ENCODE data around the gene IGSF3. TPM values are rescaled to one million over a fixed set of nuclear protein-coding genes. Genes with fewer than 3 reads are reported as not detected.

The IGSF3 gene
- total and polyA plus RNA-seq, 2 experiments from 2014 or later = 7.3 to 37.8 TPM

GRCh38 chr1:116579259-116579875 is 88.2 kb downstream of the IGSF3 start:
- no peak overlapping the region for H3K4me3 Mint-ChIP-seq
- H3K9me2 ChIP-seq (ENCODE audit: insufficient read depth) = no peaks in the 10 kb centered on the region
- peaks cover 5% of the 10 kb centered on the region; the same call in 2 of the 3 replicates for H3K4me1 Mint-ChIP-seq
- no peak overlapping the region for H3K27ac Mint-ChIP-seq
- 0 out of 2 replicates have a peak, but pooled peaks cover 4% of the 10 kb centered on the region for H3K4me1 ChIP-seq (ENCODE audit: insufficient read depth)
- no peaks in the 10 kb centered on the region for H3K27me3 ChIP-seq (ENCODE audit: insufficient read depth)
- peaks cover 2% of the 10 kb centered on the region for H3K27me3 Mint-ChIP-seq (ENCODE audit: insufficient read depth, low read depth, poor library complexity)
- no peak overlapping the region for H3K27ac ChIP-seq (ENCODE audit: low read depth)
- H4K20me1 ChIP-seq (replicated peaks; ENCODE audit: insufficient read depth) = no peaks in the 10 kb centered on the region; the same call in 1 of the 2 replicates
- H3K4me2 ChIP-seq = no peak overlapping the region
- H3K36me3 ChIP-seq (ENCODE audit: insufficient read depth) = 0 out of 2 replicates have a peak, but pooled peaks cover 6% of the 10 kb centered on the region
- no peaks in the 10 kb centered on the region for H3K79me2 ChIP-seq (replicated peaks; ENCODE audit: insufficient read depth)
- no peaks in the 10 kb centered on the region for H3F3A ChIP-seq (replicated peaks; ENCODE audit: low read depth)
- TF ChIP-seq EZH2phosphoT487 (IDR thresholded peaks at IDR 0.05; ENCODE audit: unreplicated experiment) (no peak), JUNB (IDR thresholded peaks at IDR 0.05; ENCODE audit: unreplicated experiment) (no peak), STAT1 (IDR thresholded peaks at IDR 0.05; ENCODE audit: unreplicated experiment) (no peak), POLR2AphosphoS5 (IDR thresholded peaks at IDR 0.05; ENCODE audit: low read depth) (no peak), CREB1 (CRISPR knock-in tag; IDR thresholded peaks at IDR 0.05; ENCODE audit: low read depth) (no peak), ZNF331 (CRISPR knock-in tag; IDR thresholded peaks at IDR 0.05; ENCODE audit: low read depth) (no peak), REST (IDR thresholded peaks at IDR 0.05; ENCODE audit: unreplicated experiment) (no peak), ZNF114 (CRISPR knock-in tag; IDR thresholded peaks at IDR 0.05) (no peak), NANOG (IDR thresholded peaks at IDR 0.05; ENCODE audit: borderline replicate concordance) (no peak), EZH2 (IDR thresholded peaks at IDR 0.05; ENCODE audit: low read depth, unreplicated experiment) (no peak), CTCF (conservative IDR thresholded peaks at IDR 0.05; ENCODE audit: low read depth in 2 of 2) (no peak)
- TF ChIP-seq, protein P1, sequence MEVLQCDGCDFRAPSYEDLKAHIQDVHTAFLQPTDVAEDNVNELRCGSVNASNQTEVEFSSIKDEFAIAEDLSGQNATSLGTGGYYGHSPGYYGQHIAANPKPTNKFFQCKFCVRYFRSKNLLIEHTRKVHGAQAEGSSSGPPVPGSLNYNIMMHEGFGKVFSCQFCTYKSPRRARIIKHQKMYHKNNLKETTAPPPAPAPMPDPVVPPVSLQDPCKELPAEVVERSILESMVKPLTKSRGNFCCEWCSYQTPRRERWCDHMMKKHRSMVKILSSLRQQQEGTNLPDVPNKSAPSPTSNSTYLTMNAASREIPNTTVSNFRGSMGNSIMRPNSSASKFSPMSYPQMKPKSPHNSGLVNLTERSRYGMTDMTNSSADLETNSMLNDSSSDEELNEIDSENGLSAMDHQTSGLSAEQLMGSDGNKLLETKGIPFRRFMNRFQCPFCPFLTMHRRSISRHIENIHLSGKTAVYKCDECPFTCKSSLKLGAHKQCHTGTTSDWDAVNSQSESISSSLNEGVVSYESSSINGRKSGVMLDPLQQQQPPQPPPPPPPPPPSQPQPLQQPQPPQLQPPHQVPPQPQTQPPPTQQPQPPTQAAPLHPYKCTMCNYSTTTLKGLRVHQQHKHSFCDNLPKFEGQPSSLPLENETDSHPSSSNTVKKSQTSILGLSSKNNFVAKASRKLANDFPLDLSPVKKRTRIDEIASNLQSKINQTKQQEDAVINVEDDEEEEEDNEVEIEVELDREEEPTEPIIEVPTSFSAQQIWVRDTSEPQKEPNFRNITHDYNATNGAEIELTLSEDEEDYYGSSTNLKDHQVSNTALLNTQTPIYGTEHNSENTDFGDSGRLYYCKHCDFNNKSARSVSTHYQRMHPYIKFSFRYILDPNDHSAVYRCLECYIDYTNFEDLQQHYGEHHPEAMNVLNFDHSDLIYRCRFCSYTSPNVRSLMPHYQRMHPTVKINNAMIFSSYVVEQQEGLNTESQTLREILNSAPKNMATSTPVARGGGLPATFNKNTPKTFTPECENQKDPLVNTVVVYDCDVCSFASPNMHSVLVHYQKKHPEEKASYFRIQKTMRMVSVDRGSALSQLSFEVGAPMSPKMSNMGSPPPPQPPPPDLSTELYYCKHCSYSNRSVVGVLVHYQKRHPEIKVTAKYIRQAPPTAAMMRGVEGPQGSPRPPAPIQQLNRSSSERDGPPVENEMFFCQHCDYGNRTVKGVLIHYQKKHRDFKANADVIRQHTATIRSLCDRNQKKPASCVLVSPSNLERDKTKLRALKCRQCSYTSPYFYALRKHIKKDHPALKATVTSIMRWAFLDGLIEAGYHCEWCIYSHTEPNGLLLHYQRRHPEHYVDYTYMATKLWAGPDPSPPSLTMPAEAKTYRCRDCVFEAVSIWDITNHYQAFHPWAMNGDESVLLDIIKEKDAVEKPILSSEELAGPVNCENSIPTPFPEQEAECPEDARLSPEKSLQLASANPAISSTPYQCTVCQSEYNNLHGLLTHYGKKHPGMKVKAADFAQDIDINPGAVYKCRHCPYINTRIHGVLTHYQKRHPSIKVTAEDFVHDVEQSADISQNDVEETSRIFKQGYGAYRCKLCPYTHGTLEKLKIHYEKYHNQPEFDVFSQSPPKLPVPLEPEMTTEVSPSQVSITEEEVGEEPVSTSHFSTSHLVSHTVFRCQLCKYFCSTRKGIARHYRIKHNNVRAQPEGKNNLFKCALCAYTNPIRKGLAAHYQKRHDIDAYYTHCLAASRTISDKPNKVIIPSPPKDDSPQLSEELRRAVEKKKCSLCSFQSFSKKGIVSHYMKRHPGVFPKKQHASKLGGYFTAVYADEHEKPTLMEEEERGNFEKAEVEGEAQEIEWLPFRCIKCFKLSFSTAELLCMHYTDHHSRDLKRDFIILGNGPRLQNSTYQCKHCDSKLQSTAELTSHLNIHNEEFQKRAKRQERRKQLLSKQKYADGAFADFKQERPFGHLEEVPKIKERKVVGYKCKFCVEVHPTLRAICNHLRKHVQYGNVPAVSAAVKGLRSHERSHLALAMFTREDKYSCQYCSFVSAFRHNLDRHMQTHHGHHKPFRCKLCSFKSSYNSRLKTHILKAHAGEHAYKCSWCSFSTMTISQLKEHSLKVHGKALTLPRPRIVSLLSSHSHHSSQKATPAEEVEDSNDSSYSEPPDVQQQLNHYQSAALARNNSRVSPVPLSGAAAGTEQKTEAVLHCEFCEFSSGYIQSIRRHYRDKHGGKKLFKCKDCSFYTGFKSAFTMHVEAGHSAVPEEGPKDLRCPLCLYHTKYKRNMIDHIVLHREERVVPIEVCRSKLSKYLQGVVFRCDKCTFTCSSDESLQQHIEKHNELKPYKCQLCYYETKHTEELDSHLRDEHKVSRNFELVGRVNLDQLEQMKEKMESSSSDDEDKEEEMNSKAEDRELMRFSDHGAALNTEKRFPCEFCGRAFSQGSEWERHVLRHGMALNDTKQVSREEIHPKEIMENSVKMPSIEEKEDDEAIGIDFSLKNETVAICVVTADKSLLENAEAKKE (CRISPR knock-in tag; IDR thresholded peaks at IDR 0.05) = no peak
- TF ChIP-seq, protein P2, sequence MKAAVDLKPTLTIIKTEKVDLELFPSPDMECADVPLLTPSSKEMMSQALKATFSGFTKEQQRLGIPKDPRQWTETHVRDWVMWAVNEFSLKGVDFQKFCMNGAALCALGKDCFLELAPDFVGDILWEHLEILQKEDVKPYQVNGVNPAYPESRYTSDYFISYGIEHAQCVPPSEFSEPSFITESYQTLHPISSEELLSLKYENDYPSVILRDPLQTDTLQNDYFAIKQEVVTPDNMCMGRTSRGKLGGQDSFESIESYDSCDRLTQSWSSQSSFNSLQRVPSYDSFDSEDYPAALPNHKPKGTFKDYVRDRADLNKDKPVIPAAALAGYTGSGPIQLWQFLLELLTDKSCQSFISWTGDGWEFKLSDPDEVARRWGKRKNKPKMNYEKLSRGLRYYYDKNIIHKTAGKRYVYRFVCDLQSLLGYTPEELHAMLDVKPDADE (IDR thresholded peaks at IDR 0.05) = no peak
- peaks cover 3% of the 10 kb centered on the region for H3K36me3 Mint-ChIP-seq (ENCODE audit: low read depth)
- H2AFZ ChIP-seq = no peak overlapping the region
- DNase-seq (ENCODE audit: low spot score) (no peak), ATAC-seq (no peak)
- no peaks in the 10 kb centered on the region for H3K9me3 Mint-ChIP-seq
- no peak overlapping the region for H3K4me3 ChIP-seq
